SIG-M5 (cell line): ENCODE data around the gene TMEM186.
"Not testable (repeated sequence)": the region's sequence is repeated elsewhere in the genome, so short reads cannot be mapped to it uniquely, and the experiment has no call there.

ENCODE experiments used
- DNase-seq: peaks from one replicate; lab custom pipeline; 2025; lab: John Stamatoyannopoulos, UW

Gene TMEM186

GRCh38 chr16:8774208-8774607 is 23.2 kb downstream of the TMEM186 start:
- no peak for DNase-seq

- DNase-seq = no peak
These were observed 23.9 kb downstream of the TMEM186 start for GRCh38 chr16:8773537-8773936.

GRCh38 chr16:8768692-8769091 is 28.7 kb downstream of the TMEM186 start:
- DNase-seq = no peak

GRCh38 chr16:8768283-8768682 is 29.2 kb downstream of the TMEM186 start:
- DNase-seq = no peak

- no peak for DNase-seq
These were observed 30.3 kb downstream of the TMEM186 start for GRCh38 chr16:8767176-8767575.

- DNase-seq = no peak
These were observed 32.8 kb downstream of the TMEM186 start for GRCh38 chr16:8764525-8765250.

GRCh38 chr16:8763899-8764298 is 33.5 kb downstream of the TMEM186 start:
- DNase-seq = no peak

- DNase-seq = no peak
These were observed 34.4 kb downstream of the TMEM186 start for GRCh38 chr16:8763083-8763482.

GRCh38 chr16:8762254-8762653 is 35.2 kb downstream of the TMEM186 start:
- no peak for DNase-seq

GRCh38 chr16:8761078-8761477 is 36.4 kb downstream of the TMEM186 start:
- no peak for DNase-seq

GRCh38 chr16:8760021-8760420 is 37.4 kb downstream of the TMEM186 start:
- no peak for DNase-seq

GRCh38 chr16:8758022-8758421 is 39.4 kb downstream of the TMEM186 start:
- no peak for DNase-seq

GRCh38 chr16:8756755-8757154 is 40.7 kb downstream of the TMEM186 start:
- no peak for DNase-seq

GRCh38 chr16:8753416-8754054 is 43.9 kb downstream of the TMEM186 start:
- no peak for DNase-seq

- no peak for DNase-seq
These were observed 44.7 kb downstream of the TMEM186 start for GRCh38 chr16:8752706-8753105.

- no peak for DNase-seq
These were observed 45.7 kb downstream of the TMEM186 start for GRCh38 chr16:8751481-8752311.

- not testable (repeated sequence) for DNase-seq
These were observed 48.5 kb downstream of the TMEM186 start for GRCh38 chr16:8748944-8749343.
